HEK293T (cell line): ENCODE measurements around the gene GRIK2.

Source experiments
- CTCF ChIA-PET: fragments of 350-600 bp; formaldehyde crosslinking; extraction: SDS; loops from one replicate; lab custom pipeline; 2021; ENCODE audit warnings: antibody characterized with exemption, inconsistent platforms; lab: Yijun Ruan, JAX
- POLR2A ChIA-PET: fragments of 350-600 bp; formaldehyde crosslinking; extraction: SDS; loops from one replicate; lab custom pipeline; 2020; ENCODE audit warnings: antibody characterized with exemption, inconsistent platforms; lab: Yijun Ruan, JAX
- DNase-seq: peaks from one replicate; pipeline ENCODE4 v3.0.0; 2012; ENCODE audit warnings: mixed read lengths; ENCODE audit errors: extremely low spot score
- ARNT ChIP-seq: fragments of 450-650 bp; IDR thresholded peaks from 2 replicates; pipeline ENCODE4 v1.6.1; 2017; ENCODE audit warnings: mild to moderate bottlenecking
- BHLHE40 ChIP-seq: fragments of 450-650 bp; IDR thresholded peaks from 2 replicates; pipeline ENCODE4 v1.6.1; 2016; ENCODE audit warnings: mild to moderate bottlenecking, moderate library complexity, borderline replicate concordance
- CTBP1 ChIP-seq: fragments of 450-650 bp; IDR thresholded peaks from 2 replicates; pipeline ENCODE4 v1.6.1; 2016; ENCODE audit warnings: borderline replicate concordance
- ELF4 ChIP-seq: fragments of 450-650 bp; IDR thresholded peaks from 2 replicates; pipeline ENCODE4 v1.6.1; 2017; ENCODE audit warnings: antibody characterized with exemption
- FOXA1 ChIP-seq: fragments of 450-650 bp; IDR thresholded peaks from 2 replicates; pipeline ENCODE4 v1.6.1; 2016; ENCODE audit warnings: mild to moderate bottlenecking
- FOXK2 ChIP-seq: fragments of 450-650 bp; IDR thresholded peaks from 2 replicates; pipeline ENCODE4 v1.6.1; 2016; ENCODE audit warnings: mild to moderate bottlenecking
- FOXM1 ChIP-seq: fragments of 450-650 bp; IDR thresholded peaks from 2 replicates; pipeline ENCODE4 v1.6.1; 2017; ENCODE audit warnings: mild to moderate bottlenecking, borderline replicate concordance
- HDGF ChIP-seq: fragments of 450-650 bp; IDR thresholded peaks from 2 replicates; pipeline ENCODE4 v1.6.1; 2017; ENCODE audit warnings: antibody characterized with exemption, borderline replicate concordance
- L3MBTL2 ChIP-seq: fragments of 450-650 bp; conservative IDR thresholded peaks from 2 replicates; pipeline ENCODE4 v1.6.1; 2016; ENCODE audit warnings: mild to moderate bottlenecking
- LEF1 ChIP-seq: fragments of 450-650 bp; IDR thresholded peaks from 2 replicates; pipeline ENCODE4 v1.6.1; 2017; ENCODE audit warnings: mild to moderate bottlenecking, borderline replicate concordance
- NFRKB ChIP-seq: fragments of 450-650 bp; IDR thresholded peaks from 2 replicates; pipeline ENCODE4 v1.6.1; 2016; ENCODE audit warnings: mild to moderate bottlenecking, moderate library complexity
- SP1 ChIP-seq: fragments of 450-650 bp; IDR thresholded peaks from 2 replicates; pipeline ENCODE4 v1.6.1; 2017
- SUZ12 ChIP-seq: fragments of 450-650 bp; IDR thresholded peaks from 2 replicates; pipeline ENCODE4 v1.6.1; 2016; ENCODE audit warnings: mild to moderate bottlenecking
- TARDBP ChIP-seq: fragments of 450-650 bp; IDR thresholded peaks from 2 replicates; pipeline ENCODE4 v1.6.1; 2016
- ZNF384 ChIP-seq: fragments of 450-650 bp; IDR thresholded peaks from 2 replicates; pipeline ENCODE4 v1.6.1; 2016
- TF ChIP-seq, protein P1 (sequence below): fragments of 450-650 bp; IDR thresholded peaks from 2 replicates; pipeline ENCODE4 v1.6.1; 2016

GRIK2 gene

GRCh38 chr6:101554231-101554630, 160.7 kb downstream of the GRIK2 start:
- CTCF ChIA-PET, result no interaction called here
- no peak for TF ChIP-seq BHLHE40
- no peak for TF ChIP-seq FOXA1
- TF ChIP-seq ZNF384, result no peak
- TF ChIP-seq, protein P1, sequence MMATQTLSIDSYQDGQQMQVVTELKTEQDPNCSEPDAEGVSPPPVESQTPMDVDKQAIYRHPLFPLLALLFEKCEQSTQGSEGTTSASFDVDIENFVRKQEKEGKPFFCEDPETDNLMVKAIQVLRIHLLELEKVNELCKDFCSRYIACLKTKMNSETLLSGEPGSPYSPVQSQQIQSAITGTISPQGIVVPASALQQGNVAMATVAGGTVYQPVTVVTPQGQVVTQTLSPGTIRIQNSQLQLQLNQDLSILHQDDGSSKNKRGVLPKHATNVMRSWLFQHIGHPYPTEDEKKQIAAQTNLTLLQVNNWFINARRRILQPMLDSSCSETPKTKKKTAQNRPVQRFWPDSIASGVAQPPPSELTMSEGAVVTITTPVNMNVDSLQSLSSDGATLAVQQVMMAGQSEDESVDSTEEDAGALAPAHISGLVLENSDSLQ, result no peak
- no peak for TF ChIP-seq LEF1
- no peak for TF ChIP-seq SP1
- no peak for TF ChIP-seq L3MBTL2
- TF ChIP-seq FOXK2, result no peak
- no peak for TF ChIP-seq FOXM1
- TF ChIP-seq TARDBP, result no peak
- no peak for TF ChIP-seq ARNT
- no peak for TF ChIP-seq CTBP1
- no peak for TF ChIP-seq SUZ12
- TF ChIP-seq ELF4, result no peak
- TF ChIP-seq NFRKB, result no peak
- TF ChIP-seq HDGF, result no peak
- DNase-seq, result no peak
- POLR2A ChIA-PET, result no interaction called here

- TF ChIP-seq SUZ12 (no peak), TARDBP (no peak), HDGF (no peak), ZNF384 (no peak), ARNT (no peak), L3MBTL2 (no peak), FOXM1 (no peak), CTBP1 (no peak), LEF1 (no peak), FOXK2 (no peak)
- TF ChIP-seq, protein P1, result no peak
- ChIA-PET POLR2A (no interaction called here), CTCF (no interaction called here)
- no peak for DNase-seq
Measured at GRCh38 chr6:101558712-101559111, 165.2 kb downstream of the GRIK2 start.

GRCh38 chr6:101572627-101573026, 179.1 kb downstream of the GRIK2 start:
- TF ChIP-seq L3MBTL2 (no peak), TARDBP (no peak), LEF1 (no peak), BHLHE40 (no peak)
- TF ChIP-seq, protein P1, result no peak
- CTCF ChIA-PET, result no interaction called here
- POLR2A ChIA-PET, result no interaction called here
- no peak for DNase-seq

GRCh38 chr6:101577091-101577490, 183.6 kb downstream of the GRIK2 start:
- no peak for DNase-seq
- ChIA-PET CTCF (no interaction called here), POLR2A (no interaction called here)
- TF ChIP-seq HDGF, result no peak
- TF ChIP-seq SP1, result no peak
- no peak for TF ChIP-seq TARDBP
- no peak for TF ChIP-seq BHLHE40
- no peak for TF ChIP-seq ARNT
- no peak for TF ChIP-seq L3MBTL2

GRCh38 chr6:101578306-101578705, 184.8 kb downstream of the GRIK2 start:
- DNase-seq, result no peak
- CTCF ChIA-PET, result no interaction called here
- TF ChIP-seq FOXM1 (no peak), NFRKB (no peak), CTBP1 (no peak)
- POLR2A ChIA-PET, result no interaction called here

DNA sequence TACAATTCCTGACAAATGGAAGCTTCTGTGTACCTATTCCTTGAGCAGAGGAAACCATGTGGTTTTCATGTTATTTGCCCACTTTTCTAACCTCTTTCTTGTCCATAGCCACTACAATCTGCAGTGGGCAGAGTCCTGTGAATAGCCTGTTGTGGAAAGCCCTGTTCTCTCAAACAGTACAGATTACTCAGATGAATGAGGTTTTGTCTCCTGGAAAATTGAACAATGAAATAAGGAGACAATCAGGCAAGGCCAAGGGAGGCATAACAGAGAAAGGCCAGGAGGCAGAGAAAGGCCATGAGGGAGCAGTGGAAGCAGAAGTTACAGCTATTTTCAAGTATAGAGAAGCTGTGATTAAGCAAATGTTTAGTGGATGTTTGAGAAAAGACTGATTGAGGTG, 189.3 kb downstream of the GRIK2 start:
- CTCF ChIA-PET, result no interaction called here
- TF ChIP-seq ZNF384 (no peak), HDGF (no peak), FOXK2 (no peak), L3MBTL2 (no peak), FOXA1 (no peak)
- POLR2A ChIA-PET, result no interaction called here
- no peak for DNase-seq

DNA sequence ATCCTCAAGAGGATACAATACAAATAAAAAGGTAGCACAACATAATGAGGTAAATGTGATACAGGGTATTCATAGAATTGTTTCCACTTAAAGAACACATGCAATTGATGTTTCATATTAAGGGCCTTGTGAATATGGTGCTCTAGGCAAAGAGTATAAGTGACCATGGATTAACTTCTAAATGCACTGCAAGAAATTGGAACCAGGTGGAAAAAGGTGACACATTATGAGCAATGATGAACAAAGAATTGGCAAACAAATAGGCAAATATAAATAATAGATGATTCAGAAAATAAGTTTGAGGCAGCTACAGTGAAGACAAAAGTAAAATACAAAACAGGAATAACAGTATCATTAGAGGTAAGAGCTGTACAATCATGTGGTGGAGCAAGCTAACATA, 192.0 kb downstream of the GRIK2 start:
- ChIA-PET POLR2A (no interaction called here), CTCF (no interaction called here)
- TF ChIP-seq ARNT (no peak), SUZ12 (no peak), ELF4 (no peak), ZNF384 (no peak), HDGF (no peak), FOXK2 (no peak), FOXM1 (no peak), BHLHE40 (no peak), LEF1 (no peak), FOXA1 (no peak), L3MBTL2 (no peak), NFRKB (no peak), TARDBP (no peak), CTBP1 (no peak), SP1 (no peak)
- TF ChIP-seq, protein P1, result no peak
- no peak for DNase-seq
